PFSK-1 (cell line): ENCODE data around the gene WFDC1.

Source experiments
- FOXP2 ChIP-seq: optimal IDR thresholded peaks from 2 replicates; pipeline ENCODE3; 2011; ENCODE audit warnings: borderline replicate concordance, control low read depth, inconsistent platforms; ENCODE audit not compliant: insufficient read depth; ENCODE audit errors: extremely low read length, extremely low read depth
- POLR2AphosphoS5 ChIP-seq: IDR thresholded peaks from 2 replicates; pipeline ENCODE4 v1.6.1; 2012; ENCODE audit warnings: low read depth, mild to moderate bottlenecking, control low read depth, low read length, moderate library complexity
- REST ChIP-seq, 2 experiments: IDR thresholded peaks; 2 replicates each; pipeline versions ENCODE4 v1.6.1 to v1.8.0; 2011 to 2012; ENCODE audit warnings: low read depth in 2 of 2, low read length in 2 of 2, control low read depth in 1 of 2, inconsistent platforms in 1 of 2, mild to moderate bottlenecking in 1 of 2, moderate library complexity in 1 of 2; ENCODE audit not compliant: insufficient read depth in 1 of 2
- SIN3A ChIP-seq: IDR thresholded peaks from 2 replicates; pipeline ENCODE4 v1.6.1; 2012; ENCODE audit warnings: mild to moderate bottlenecking, low read length, moderate library complexity, borderline replicate concordance; ENCODE audit not compliant: insufficient read depth
- TAF1 ChIP-seq: IDR thresholded peaks from 2 replicates; pipeline ENCODE4 v1.6.1; 2012; ENCODE audit warnings: low read length, control low read depth, borderline replicate concordance; ENCODE audit not compliant: insufficient read depth

Gene WFDC1

DNA sequence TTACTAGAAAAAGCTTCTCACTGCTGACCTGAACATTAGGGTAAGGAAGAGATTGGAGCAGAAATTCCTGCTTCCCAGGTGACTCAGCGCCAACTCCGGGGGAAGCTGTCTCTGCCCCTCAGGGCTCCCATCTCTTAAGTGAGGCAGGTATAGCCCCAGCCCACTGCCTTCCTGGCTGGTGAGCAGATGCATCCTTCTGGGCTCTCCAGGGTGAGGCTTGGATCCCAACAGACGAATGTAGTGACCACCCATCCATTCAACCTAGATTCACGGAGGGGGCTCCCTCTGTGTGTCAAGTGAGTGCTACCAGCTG is 76.8 kb downstream of the WFDC1 start:
- no peak for TF ChIP-seq TAF1
- TF ChIP-seq FOXP2, result no peak
- TF ChIP-seq POLR2AphosphoS5, result no peak
- TF ChIP-seq REST (IDR thresholded peaks at IDR 0.05; ENCODE audit: insufficient read depth in 1 of 2, low read depth in 2 of 2, low read length in 2 of 2), result no peak
- no peak for TF ChIP-seq SIN3A

GRCh38 chr16:84373907-84374489 is 79.3 kb downstream of the WFDC1 start:
- no peak for TF ChIP-seq FOXP2
- TF ChIP-seq REST (IDR thresholded peaks at IDR 0.05; ENCODE audit: insufficient read depth in 1 of 2, low read depth in 2 of 2, low read length in 2 of 2), result no peak

GRCh38 chr16:84378099-84378498 is 83.4 kb downstream of the WFDC1 start:
- no peak for TF ChIP-seq REST (IDR thresholded peaks at IDR 0.05; ENCODE audit: insufficient read depth in 1 of 2, low read depth in 2 of 2, low read length in 2 of 2)
- TF ChIP-seq FOXP2, result no peak
- no peak for TF ChIP-seq POLR2AphosphoS5

DNA sequence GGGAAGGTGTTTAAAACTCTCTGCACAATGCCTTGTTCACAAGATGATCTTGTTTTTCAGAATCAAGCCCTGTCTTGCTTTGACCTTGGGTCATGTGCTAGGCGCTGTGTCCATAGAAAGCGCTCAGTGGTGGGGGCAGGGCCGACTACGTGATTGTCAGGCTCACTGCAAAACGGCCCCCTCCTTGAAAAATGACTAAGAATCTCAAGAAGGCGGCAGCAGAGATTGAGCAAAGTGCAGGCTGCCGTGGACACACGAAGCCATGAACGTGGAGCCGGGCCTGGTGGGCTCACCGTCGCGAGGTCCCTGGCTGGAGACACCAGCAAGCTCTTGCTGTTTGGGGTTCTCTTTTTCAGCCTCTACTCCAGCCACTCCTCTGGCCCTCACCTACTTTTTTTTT is 83.9 kb downstream of the WFDC1 start:
- TF ChIP-seq TAF1, result no peak
- no peak for TF ChIP-seq SIN3A
- TF ChIP-seq POLR2AphosphoS5, result no peak
- no peak for TF ChIP-seq REST (IDR thresholded peaks at IDR 0.05; ENCODE audit: insufficient read depth in 1 of 2, low read depth in 2 of 2, low read length in 2 of 2)
- TF ChIP-seq FOXP2, result no peak

DNA sequence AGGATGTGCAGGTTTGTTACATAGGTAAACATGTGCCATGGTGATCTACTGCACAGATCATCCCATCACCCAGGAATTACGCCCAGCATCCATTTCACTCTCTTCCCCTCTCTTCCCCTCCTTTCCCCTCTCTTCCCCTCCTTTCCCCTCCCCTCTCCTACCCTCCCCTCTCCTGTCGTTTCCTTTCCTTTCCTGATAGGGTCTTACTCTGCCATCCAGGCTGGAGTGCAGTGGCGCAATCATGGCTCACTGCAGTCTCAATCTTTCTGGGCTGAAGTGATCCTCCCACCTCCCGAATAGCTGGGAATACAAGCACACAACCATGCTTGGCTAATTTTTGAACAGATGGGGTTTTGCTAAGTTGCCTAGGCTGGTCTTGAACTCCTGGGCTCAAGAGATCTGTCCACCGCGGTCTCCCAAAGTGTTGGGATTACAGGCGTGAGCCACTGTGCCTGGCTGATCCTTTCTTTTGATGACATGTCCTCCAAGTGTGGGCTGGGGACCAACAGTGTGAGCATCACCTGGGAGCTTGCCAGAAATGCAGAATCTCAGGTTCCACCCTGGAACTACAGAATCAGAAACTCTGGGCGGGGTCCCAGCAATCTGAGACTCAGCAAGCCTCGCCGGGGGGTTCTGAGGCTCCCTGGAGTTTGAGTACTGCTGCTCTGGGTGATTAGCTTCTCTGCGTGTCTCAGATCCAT is 84.5 kb downstream of the WFDC1 start:
- no peak for TF ChIP-seq REST (IDR thresholded peaks at IDR 0.05; ENCODE audit: insufficient read depth in 1 of 2, low read depth in 2 of 2, low read length in 2 of 2)
- TF ChIP-seq SIN3A, result no peak
- no peak for TF ChIP-seq FOXP2
- TF ChIP-seq POLR2AphosphoS5, result no peak
- no peak for TF ChIP-seq TAF1
